Mesendoderm (in vitro differentiated cells): ENCODE results near the gene HSPB6. TPM values are rescaled to one million over a fixed set of nuclear protein-coding genes. Genes with fewer than 3 reads are reported as not detected.

Experiments
- DNase-seq: peaks from one replicate; pipeline ENCODE4 v3.0.0; 2013
- H2AK5ac ChIP-seq: 2 replicates; pipeline ENCODE4 v1.6.1; 2013; ENCODE audit warnings: low read length, inconsistent platforms
- H2BK120ac ChIP-seq: 2 replicates; pipeline ENCODE4 v1.6.1; 2013; ENCODE audit warnings: low read depth, mild to moderate bottlenecking, low read length, moderate library complexity, mixed read lengths
- H2BK15ac ChIP-seq: replicated peaks from 2 replicates; pipeline ENCODE4 v1.6.1; 2013; ENCODE audit warnings: low read depth, mild to moderate bottlenecking, moderate library complexity
- H2BK5ac ChIP-seq: 2 replicates; pipeline ENCODE4 v1.6.1; 2013; ENCODE audit warnings: low read length, inconsistent platforms
- H3K18ac ChIP-seq: 2 replicates; pipeline ENCODE4 v1.6.1; 2013; ENCODE audit warnings: mild to moderate bottlenecking, low read length, mixed read lengths
- H3K23ac ChIP-seq: one replicate; pipeline ENCODE4 v1.6.1; 2013; ENCODE audit warnings: low read length
- H3K27ac ChIP-seq: 2 replicates; pipeline ENCODE4 v1.5.1; 2013; ENCODE audit warnings: low read depth, mild to moderate bottlenecking, inconsistent platforms, low read length, moderate library complexity
- H3K27me3 ChIP-seq: 2 replicates; pipeline ENCODE4 v1.6.1; 2013; ENCODE audit warnings: low read length, control low read depth, mild to moderate bottlenecking, inconsistent platforms; ENCODE audit not compliant: insufficient read depth, poor library complexity
- H3K36me3 ChIP-seq: 2 replicates; pipeline ENCODE4 v1.6.1; 2013; ENCODE audit warnings: low read length, inconsistent platforms; ENCODE audit not compliant: control insufficient read depth, insufficient read depth
- H3K4ac ChIP-seq: one replicate; pipeline ENCODE4 v1.6.1; 2013; ENCODE audit warnings: low read depth, mild to moderate bottlenecking, low read length, moderate library complexity
- H3K4me1 ChIP-seq: 2 replicates; pipeline ENCODE4 v1.6.1; 2013; ENCODE audit warnings: low read depth, low read length, inconsistent platforms; ENCODE audit not compliant: control insufficient read depth
- H3K4me2 ChIP-seq: 2 replicates; pipeline ENCODE4 v1.6.1; 2013; ENCODE audit warnings: low read length
- H3K4me3 ChIP-seq: 2 replicates; pipeline ENCODE4 v1.5.1; 2013; ENCODE audit warnings: mild to moderate bottlenecking, low read length
- H3K56ac ChIP-seq: one replicate; pipeline ENCODE4 v1.6.1; 2013; ENCODE audit warnings: low read length
- H3K79me1 ChIP-seq: 2 replicates; pipeline ENCODE4 v1.6.1; 2013; ENCODE audit warnings: low read length, inconsistent platforms
- H3K79me2 ChIP-seq: 2 replicates; pipeline ENCODE4 v1.6.1; 2013; ENCODE audit warnings: mild to moderate bottlenecking, low read length; ENCODE audit not compliant: control insufficient read depth, insufficient read depth
- H3K9ac ChIP-seq: 2 replicates; pipeline ENCODE4 v1.6.1; 2013; ENCODE audit warnings: low read length, inconsistent platforms
- H4K5ac ChIP-seq: one replicate; pipeline ENCODE4 v1.6.1; 2013; ENCODE audit warnings: low read length
- H4K8ac ChIP-seq: one replicate; pipeline ENCODE4 v1.6.1; 2013; ENCODE audit warnings: low read depth, mild to moderate bottlenecking, control low read depth, low read length, moderate library complexity
- WGBS: extraction: QIAGEN DNeasy Blood & Tissue Kit; methylation state at CpG from one replicate; pipeline ENCODE4 v1.1.7; 2013; ENCODE audit warnings: low lambda C conversion rate, missing lambda C conversion rate; ENCODE audit not compliant: insufficient coverage; ENCODE audit errors: extremely low coverage; 5-methylcytosine and 5-hydroxymethylcytosine counted together
- polyA plus RNA-seq, 2 experiments: library from polyadenylated mRNA; stranded (reverse); fragments of 200-250 nt; gene quantifications; one replicate each; pipeline ENCODE4 v1.2.3, GENCODE V29; 2013

HSPB6 gene
- 1.3 TPM for polyA plus RNA-seq (2013, experiment 1 of 2)
- polyA plus RNA-seq (2013, experiment 2 of 2), result 1.1 TPM

- Histone ChIP-seq H3K9ac (peak within 1 kb of the TSS; percentile 75), H3K79me2 (peaks cover 4% of the 10 kb centered on the region), H2BK5ac (no peak within 1 kb of the TSS), H3K18ac (peak within 1 kb of the TSS; percentile 73), H3K4me1 (no peaks in the 10 kb centered on the region), H3K36me3 (peaks cover 4% of the 10 kb centered on the region), H4K8ac (peak within 1 kb of the TSS; percentile 39), H2BK120ac (no peak within 1 kb of the TSS), H2AK5ac (no peak within 1 kb of the TSS), H3K56ac (peak within 1 kb of the TSS; percentile 88), H3K79me1 (peaks cover 9% of the 10 kb centered on the region), H3K23ac (peak within 1 kb of the TSS; percentile 83), H3K4me3 (peak within 1 kb of the TSS; percentile 20), H3K4ac (peak within 1 kb of the TSS; percentile 82), H2BK15ac (no peak within 1 kb of the TSS), H4K5ac (no peak within 1 kb of the TSS), H3K27ac (peak within 1 kb of the TSS; percentile 87), H3K4me2 (peak within 1 kb of the TSS; percentile 90), H3K27me3 (no peaks in the 10 kb centered on the region)
- DNase-seq, result peak; percentile 65
- no CpG with 5 or more reads among the region's 52 CpGs for WGBS
Observed at GRCh38 chr19:35756377-35757230, at the start of gene HSPB6. Gene HSPB6 (minus strand): TSS chr19:35757029. CDS start chr19:35757008, 21 bp downstream.

- Histone ChIP-seq H2BK120ac (no peak overlapping the region), H3K4me3 (no peak overlapping the region), H3K4ac (no peak overlapping the region), H3K27me3 (no peaks in the 10 kb centered on the region), H3K79me1 (no peaks in the 10 kb centered on the region), H2BK5ac (no peak overlapping the region), H3K36me3 (no peaks in the 10 kb centered on the region), H3K4me1 (no peaks in the 10 kb centered on the region), H4K5ac (no peak overlapping the region), H3K4me2 (no peak overlapping the region), H3K56ac (no peak overlapping the region), H2BK15ac (no peak overlapping the region), H2AK5ac (no peak overlapping the region), H3K9ac (no peak overlapping the region), H3K18ac (no peak overlapping the region), H3K23ac (no peak overlapping the region), H3K27ac (no peak overlapping the region), H4K8ac (no peak overlapping the region), H3K79me2 (no peaks in the 10 kb centered on the region)
- no peak for DNase-seq
- no CpG with 5 or more reads among the region's 18 CpGs for WGBS
Observed at GRCh38 chr19:35806597-35806996, 49.8 kb upstream of the HSPB6 start.

- H3K27ac ChIP-seq, result no peak overlapping the region
- no peak overlapping the region for H4K8ac ChIP-seq
- H3K4ac ChIP-seq, result no peak overlapping the region
- H3K4me3 ChIP-seq, result no peak overlapping the region
- H3K36me3 ChIP-seq, result no peaks in the 10 kb centered on the region
- H3K79me1 ChIP-seq, result no peaks in the 10 kb centered on the region
- no peak overlapping the region for H2BK5ac ChIP-seq
- H3K27me3 ChIP-seq, result no peaks in the 10 kb centered on the region
- H4K5ac ChIP-seq, result no peak overlapping the region
- H3K18ac ChIP-seq, result no peak overlapping the region
- H3K56ac ChIP-seq, result no peak overlapping the region
- H3K79me2 ChIP-seq, result no peaks in the 10 kb centered on the region
- H2AK5ac ChIP-seq, result no peak overlapping the region
- DNase-seq, result no peak
- H2BK15ac ChIP-seq, result no peak overlapping the region
- H3K4me1 ChIP-seq, result no peaks in the 10 kb centered on the region
- no peak overlapping the region for H3K23ac ChIP-seq
- no peak overlapping the region for H3K4me2 ChIP-seq
- WGBS, result no CpG with 5 or more reads among the region's 5 CpGs
- H3K9ac ChIP-seq, result no peak overlapping the region
- no peak overlapping the region for H2BK120ac ChIP-seq
Observed at GRCh38 chr19:35805526-35806102, 48.8 kb upstream of the HSPB6 start.

- H3K4ac ChIP-seq, result no peak overlapping the region
- H3K27me3 ChIP-seq, result peaks cover 2% of the 10 kb centered on the region
- H3K27ac ChIP-seq, result no peak overlapping the region
Observed at GRCh38 chr19:35801828-35802227, 45.0 kb upstream of the HSPB6 start.

GRCh38 chr19:35797663-35798062 lies 40.8 kb upstream of the HSPB6 start:
- H3K4me2 ChIP-seq, result no peak overlapping the region
- peak; percentile 55 for DNase-seq
- no peaks in the 10 kb centered on the region for H3K79me2 ChIP-seq
- no peak overlapping the region for H2AK5ac ChIP-seq
- H3K27me3 ChIP-seq, result peaks cover 7% of the 10 kb centered on the region
- no peak overlapping the region for H4K8ac ChIP-seq
- WGBS, result no CpG with 5 or more reads among the region's 15 CpGs
- H3K23ac ChIP-seq, result no peak overlapping the region
- no peak overlapping the region for H2BK120ac ChIP-seq
- peak overlapping the region; percentile 84 for H3K56ac ChIP-seq
- no peaks in the 10 kb centered on the region for H3K79me1 ChIP-seq
- H3K18ac ChIP-seq, result no peak overlapping the region
- H3K9ac ChIP-seq, result peak overlapping the region; percentile 51
- peaks cover 2% of the 10 kb centered on the region for H3K4me1 ChIP-seq
- no peak overlapping the region for H4K5ac ChIP-seq
- H3K4ac ChIP-seq, result no peak overlapping the region
- no peaks in the 10 kb centered on the region for H3K36me3 ChIP-seq
- no peak overlapping the region for H3K4me3 ChIP-seq
- H2BK5ac ChIP-seq, result no peak overlapping the region
- H3K27ac ChIP-seq, result no peak overlapping the region
- no peak overlapping the region for H2BK15ac ChIP-seq

More at GRCh38 chr19:35801828-35802227, 45.0 kb upstream of the HSPB6 start:
- no peak for DNase-seq
- Histone ChIP-seq H3K4me1 (peaks cover 2% of the 10 kb centered on the region), H3K4me2 (no peak overlapping the region), H3K79me1 (no peaks in the 10 kb centered on the region), H3K18ac (no peak overlapping the region), H2BK15ac (no peak overlapping the region), H3K9ac (no peak overlapping the region), H3K56ac (no peak overlapping the region), H4K5ac (no peak overlapping the region), H2BK5ac (no peak overlapping the region), H3K36me3 (no peaks in the 10 kb centered on the region), H4K8ac (no peak overlapping the region), H2BK120ac (no peak overlapping the region), H3K23ac (no peak overlapping the region), H2AK5ac (no peak overlapping the region), H3K79me2 (no peaks in the 10 kb centered on the region), H3K4me3 (no peak overlapping the region)
- no CpG with 5 or more reads among the region's 3 CpGs for WGBS
